B cell (primary cell): ENCODE data around the gene TPCN2.

Experiments
- EZH2 ChIP-seq: IDR thresholded peaks from 2 replicates; pipeline ENCODE4 v1.6.1; 2012; ENCODE audit warnings: borderline replicate concordance, low read depth, mild to moderate bottlenecking, moderate library complexity, low read length; ENCODE audit not compliant: insufficient read depth, poor library complexity, severe bottlenecking
- TF ChIP-seq, protein P1 (sequence below): fragments of 200-600 bp; IDR thresholded peaks from one replicate; pipeline ENCODE4 v1.8.0; 2022; ENCODE audit warnings: antibody characterized with exemption, mild to moderate bottlenecking

DNA sequence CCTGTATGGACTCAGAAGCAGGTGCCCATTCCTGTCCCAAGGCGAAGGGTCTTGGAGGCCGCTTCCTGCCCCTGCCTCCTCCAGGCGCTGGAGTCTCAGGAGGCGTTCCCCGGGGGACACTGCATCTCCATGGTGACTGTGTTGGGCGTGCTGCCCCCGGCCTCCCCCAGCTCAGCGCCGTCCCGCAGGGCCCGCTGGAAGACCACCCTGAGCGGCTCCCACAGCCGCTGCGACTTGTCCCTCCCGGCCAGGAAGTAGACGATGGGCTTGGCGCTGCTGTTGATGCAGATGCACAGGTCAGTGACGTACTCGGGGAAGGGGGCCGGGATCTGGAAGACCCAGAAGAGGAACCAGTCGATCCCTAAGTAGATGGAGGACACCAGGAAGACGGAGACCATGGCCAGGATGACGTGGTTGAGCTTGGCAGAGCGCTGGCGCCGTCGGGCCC is 43.5 kb upstream of the TPCN2 start:
- TF ChIP-seq, protein P1, sequence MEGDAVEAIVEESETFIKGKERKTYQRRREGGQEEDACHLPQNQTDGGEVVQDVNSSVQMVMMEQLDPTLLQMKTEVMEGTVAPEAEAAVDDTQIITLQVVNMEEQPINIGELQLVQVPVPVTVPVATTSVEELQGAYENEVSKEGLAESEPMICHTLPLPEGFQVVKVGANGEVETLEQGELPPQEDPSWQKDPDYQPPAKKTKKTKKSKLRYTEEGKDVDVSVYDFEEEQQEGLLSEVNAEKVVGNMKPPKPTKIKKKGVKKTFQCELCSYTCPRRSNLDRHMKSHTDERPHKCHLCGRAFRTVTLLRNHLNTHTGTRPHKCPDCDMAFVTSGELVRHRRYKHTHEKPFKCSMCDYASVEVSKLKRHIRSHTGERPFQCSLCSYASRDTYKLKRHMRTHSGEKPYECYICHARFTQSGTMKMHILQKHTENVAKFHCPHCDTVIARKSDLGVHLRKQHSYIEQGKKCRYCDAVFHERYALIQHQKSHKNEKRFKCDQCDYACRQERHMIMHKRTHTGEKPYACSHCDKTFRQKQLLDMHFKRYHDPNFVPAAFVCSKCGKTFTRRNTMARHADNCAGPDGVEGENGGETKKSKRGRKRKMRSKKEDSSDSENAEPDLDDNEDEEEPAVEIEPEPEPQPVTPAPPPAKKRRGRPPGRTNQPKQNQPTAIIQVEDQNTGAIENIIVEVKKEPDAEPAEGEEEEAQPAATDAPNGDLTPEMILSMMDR, result no peak
- TF ChIP-seq EZH2, result no peak
